ENCODE results near the gene WBP2. TPM values are rescaled to one million over a fixed set of nuclear protein-coding genes. Genes with fewer than 3 reads are reported as not detected.
"Not testable (repeated sequence)": the region's sequence is repeated elsewhere in the genome, so short reads cannot be mapped to it uniquely, and the experiment has no call there.

WBP2 gene
- total RNA-seq, 1 experiment from 2014 or later: 72.3 TPM

DNA sequence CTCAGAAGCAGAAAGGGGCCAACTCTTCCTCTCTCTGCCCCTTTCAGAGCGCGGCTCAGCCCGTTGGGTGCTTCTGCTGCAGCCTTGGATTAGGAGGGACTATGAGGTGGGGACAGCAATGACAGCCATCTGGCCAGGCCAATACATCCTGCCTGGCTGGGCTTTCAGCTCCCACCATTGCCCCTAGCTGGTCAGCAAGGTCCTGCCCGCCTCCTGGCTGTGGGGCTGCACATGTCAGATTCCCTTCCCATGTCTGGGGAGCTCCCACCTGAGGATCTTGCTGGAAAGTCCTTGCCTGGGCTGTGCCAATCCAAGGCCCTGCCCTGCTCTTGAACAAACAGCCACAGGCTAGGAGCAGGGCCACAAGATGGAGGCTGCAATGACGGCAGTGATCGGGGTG lies 33.3 kb upstream of the WBP2 start:
- Mint-ChIP-seq H3K4me1 (ENCODE audit: low read depth, unreplicated experiment) (no peaks in the 10 kb centered on the region), H3K9me3 (ENCODE audit: unreplicated experiment) (no peaks in the 10 kb centered on the region), H3K27me3 (ENCODE audit: insufficient read depth, unreplicated experiment) (no peaks in the 10 kb centered on the region), H3K4me3 (ENCODE audit: unreplicated experiment) (no peak overlapping the region), H3K36me3 (ENCODE audit: insufficient read depth, unreplicated experiment) (peaks cover 11% of the 10 kb centered on the region), H3K27ac (ENCODE audit: unreplicated experiment) (no peak overlapping the region)
- Histone ChIP-seq H3K27me3 (replicated peaks; ENCODE audit: control insufficient read depth, insufficient read depth, low read length) (no peaks in the 10 kb centered on the region), H3K4me1 (0 out of 2 replicates have a peak, but pooled peaks cover 5% of the 10 kb centered on the region), H3K36me3 (ENCODE audit: control insufficient read depth, insufficient read depth, low read length) (peaks cover 2% of the 10 kb centered on the region; the same call in 1 of the 2 replicates), H3K9me3 (no peaks in the 10 kb centered on the region), H3K4me3 (ENCODE audit: low read depth, low read length) (no peak overlapping the region)
- no peak for TF ChIP-seq CTCF (IDR thresholded peaks at IDR 0.05; ENCODE audit: insufficient read depth in 1 of 2, low read depth in 1 of 2, low read length in 1 of 2, severe bottlenecking in 1 of 2, unreplicated experiment in 1 of 2)
- POLR2A ChIA-PET: no interaction called here
- no peak for DNase-seq
- intact Hi-C loops (cut with micrococcal nuclease; ENCODE audit: unreplicated experiment): no loop called here
- BruUV-seq (replicated peaks): no TSS peak
- CTCF ChIA-PET: interaction anchor here (0.7 to 1.3 kb wide), 2 partner anchors 11 to 28 kb away, joined by 3 read pairs; no protein-coding TSS in a partner anchor

DNA sequence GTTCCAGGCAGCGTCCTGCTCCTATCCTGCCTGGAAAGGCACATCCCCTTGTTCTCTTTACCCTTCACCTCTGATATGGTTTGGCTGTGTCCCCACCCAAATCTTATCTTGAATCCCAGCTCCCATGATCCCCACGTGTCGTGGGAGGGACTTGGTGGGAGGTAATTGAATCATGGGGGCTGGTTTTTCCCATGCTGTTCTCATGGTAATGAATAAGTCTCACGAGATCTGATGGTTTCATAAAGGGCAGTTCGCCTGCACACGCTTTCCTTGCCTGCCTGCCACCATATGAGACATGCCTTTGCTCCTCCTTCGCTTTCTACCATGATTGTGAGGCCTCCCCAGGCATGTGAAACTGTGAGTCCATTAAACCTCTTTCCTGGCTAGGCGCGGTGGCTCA lies 30.7 kb upstream of the WBP2 start:
- H3K9me3 ChIP-seq; H3K9me3 Mint-ChIP-seq (ENCODE audit: unreplicated experiment); H3K4me3 Mint-ChIP-seq (ENCODE audit: unreplicated experiment); intact Hi-C loops (cut with micrococcal nuclease; ENCODE audit: unreplicated experiment); H3K27me3 Mint-ChIP-seq (ENCODE audit: insufficient read depth, unreplicated experiment); H3K4me3 ChIP-seq (ENCODE audit: low read depth, low read length); POLR2A ChIA-PET; H3K27ac Mint-ChIP-seq (ENCODE audit: unreplicated experiment); H3K36me3 ChIP-seq (ENCODE audit: control insufficient read depth, insufficient read depth, low read length); BruUV-seq (replicated peaks); H3K36me3 Mint-ChIP-seq (ENCODE audit: insufficient read depth, unreplicated experiment); H3K27me3 ChIP-seq (replicated peaks; ENCODE audit: control insufficient read depth, insufficient read depth, low read length); H3K4me1 ChIP-seq; DNase-seq; H3K4me1 Mint-ChIP-seq (ENCODE audit: low read depth, unreplicated experiment): not testable (repeated sequence)
- CTCF ChIA-PET: interaction anchor here (0.6 kb wide), 1 partner anchor 40 kb away, joined by 3 read pairs; no protein-coding TSS in a partner anchor

DNA sequence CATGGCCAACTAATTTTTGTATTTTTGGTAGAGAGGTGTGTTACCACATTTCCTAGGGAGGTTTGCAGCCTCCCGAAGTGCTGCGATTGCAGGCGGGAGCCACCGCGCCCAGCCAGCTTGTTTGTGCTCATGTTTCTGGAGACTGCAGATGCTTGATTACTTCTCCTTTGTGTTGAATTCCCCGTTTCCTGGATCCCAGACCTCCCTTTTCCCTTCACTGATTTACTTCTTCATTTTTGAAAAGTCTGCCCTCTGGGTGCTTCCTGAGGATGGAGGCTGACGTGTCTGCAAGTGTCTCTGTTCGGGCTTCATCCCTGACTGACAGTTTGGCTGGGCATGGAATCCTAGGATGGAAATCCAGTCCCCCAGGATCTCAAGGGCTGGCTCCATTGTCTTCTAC lies 30.3 kb upstream of the WBP2 start:
- no TSS peak for BruUV-seq (replicated peaks)
- POLR2A ChIA-PET: no interaction called here

More for the DNA sequence above, 30.3 kb upstream of the WBP2 start:
- Histone ChIP-seq H3K36me3 (ENCODE audit: control insufficient read depth, insufficient read depth, low read length) (no peaks in the 10 kb centered on the region), H3K27me3 (replicated peaks; ENCODE audit: control insufficient read depth, insufficient read depth, low read length) (no peaks in the 10 kb centered on the region; the same call in 1 of the 2 replicates), H3K4me1 (no peaks in the 10 kb centered on the region), H3K4me3 (ENCODE audit: low read depth, low read length) (no peak overlapping the region), H3K9me3 (no peaks in the 10 kb centered on the region)
- intact Hi-C loops (cut with micrococcal nuclease; ENCODE audit: unreplicated experiment): no loop called here
- no peaks in the 10 kb centered on the region for H3K27me3 Mint-ChIP-seq (ENCODE audit: insufficient read depth, unreplicated experiment)
- TF ChIP-seq CTCF (IDR thresholded peaks at IDR 0.05; ENCODE audit: insufficient read depth in 1 of 2, low read depth in 1 of 2, low read length in 1 of 2, severe bottlenecking in 1 of 2, unreplicated experiment in 1 of 2): no peak
- H3K9me3 Mint-ChIP-seq (ENCODE audit: unreplicated experiment): no peaks in the 10 kb centered on the region
- no peaks in the 10 kb centered on the region for H3K4me1 Mint-ChIP-seq (ENCODE audit: low read depth, unreplicated experiment)
- H3K36me3 Mint-ChIP-seq (ENCODE audit: insufficient read depth, unreplicated experiment): peaks cover 5% of the 10 kb centered on the region
- no peak overlapping the region for H3K27ac Mint-ChIP-seq (ENCODE audit: unreplicated experiment)
- CTCF ChIA-PET: interaction anchor here (0.6 kb wide), 1 partner anchor 39 kb away, joined by 3 read pairs; no protein-coding TSS in a partner anchor
- no peak for DNase-seq
- no peak overlapping the region for H3K4me3 Mint-ChIP-seq (ENCODE audit: unreplicated experiment)

Measured in Caco-2 (cell line).